GM13977 (cell line): ENCODE data around the gene ACR.
A peak's percentile ranks its signal among the peaks of the same experiment; 100 is the strongest.

Source experiments
- DNase-seq: peaks from one replicate; pipeline ENCODE4 v3.0.0; 2012; ENCODE audit warnings: low spot score
- CTCF ChIP-seq: IDR thresholded peaks from 2 replicates; pipeline ENCODE4 v1.5.1; 2012; ENCODE audit warnings: mild to moderate bottlenecking, control low read depth; ENCODE audit not compliant: insufficient read depth; ENCODE audit errors: extremely low read depth, missing control alignments
- in situ Hi-C: fragments of 300-500 bp; cut with MboI; formaldehyde crosslinking; loops from one replicate; pipeline ENCODE4 v1.12.0; 2022; ENCODE audit warnings: low sequenced_read_pairs, low pct_unique_long_range_greater_than_20kb, mixed read lengths, inconsistent platforms; ENCODE audit not compliant: unreplicated experiment

Gene ACR

DNA sequence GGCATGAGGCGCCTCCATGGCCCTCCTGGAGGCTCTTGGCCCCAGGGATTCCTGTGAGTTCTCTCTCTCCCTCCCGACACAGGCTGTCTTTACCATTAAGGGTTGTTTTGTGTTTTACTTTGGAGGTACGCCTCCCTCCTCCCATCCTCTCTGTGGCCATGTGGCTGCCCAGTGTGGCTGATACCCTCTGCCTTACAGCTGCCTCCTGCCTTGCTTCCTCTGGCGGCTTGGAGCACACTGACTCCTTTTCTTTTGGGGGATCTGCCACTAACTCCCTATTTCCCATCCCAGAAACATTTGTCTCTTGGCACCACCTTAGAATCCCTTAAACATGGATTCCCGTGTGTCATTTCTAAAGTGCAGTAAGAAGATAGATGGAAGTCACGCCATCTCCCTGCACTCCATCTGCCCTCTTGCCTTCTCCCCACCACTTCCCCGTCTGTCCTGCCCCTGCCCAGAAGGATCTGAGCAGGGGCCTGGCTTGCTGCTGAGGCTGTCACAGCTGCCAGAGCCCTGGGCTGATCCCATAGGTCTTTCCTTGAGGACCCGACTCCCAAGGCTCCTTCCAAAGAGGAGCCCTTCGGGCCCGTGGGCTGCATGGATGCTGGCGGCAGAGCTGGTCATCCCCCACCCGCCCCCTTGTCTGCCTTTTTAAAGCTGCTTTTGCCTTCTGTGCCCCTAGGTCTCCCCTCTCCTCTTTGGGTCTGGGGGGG, 15.1 kb upstream of the ACR start:
- in situ Hi-C loops = no loop called here
- TF ChIP-seq CTCF = no peak
- DNase-seq = no peak

- DNase-seq = peak; percentile 72
- in situ Hi-C loops = no loop called here
- TF ChIP-seq CTCF = no peak
Observed at GRCh38 chr22:50723991-50724390, 14.0 kb upstream of the ACR start.

DNA sequence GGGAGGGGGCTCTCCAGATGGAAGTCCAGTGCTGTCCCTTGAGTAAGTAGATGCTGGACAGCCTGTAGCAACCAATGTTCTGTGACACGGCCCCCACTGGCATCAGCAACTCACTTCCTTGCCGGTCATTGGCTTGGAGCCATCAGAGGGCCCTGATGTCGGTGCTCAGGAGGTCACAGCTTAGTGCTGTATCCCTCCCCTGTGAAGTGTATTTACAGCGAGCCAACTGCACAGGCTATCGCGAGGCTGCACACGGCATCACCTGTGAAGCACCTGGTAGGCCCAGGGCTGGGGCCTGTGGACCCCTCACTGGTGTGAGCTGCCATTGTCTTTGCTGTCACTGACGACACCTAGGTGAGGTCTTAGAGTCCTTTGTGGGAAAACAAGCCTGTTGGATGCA, 13.4 kb upstream of the ACR start:
- DNase-seq = no peak
- TF ChIP-seq CTCF = no peak
- in situ Hi-C loops = no loop called here

- in situ Hi-C loops = no loop called here
- no peak for TF ChIP-seq CTCF
- DNase-seq = no peak
Observed at GRCh38 chr22:50725597-50725996, 12.4 kb upstream of the ACR start.

- in situ Hi-C loops = no loop called here
- DNase-seq = no peak
- TF ChIP-seq CTCF = peak; percentile 11
Observed at GRCh38 chr22:50726643-50727340, 11.2 kb upstream of the ACR start.

- DNase-seq = no peak
- TF ChIP-seq CTCF = no peak
- in situ Hi-C loops = no loop called here
Observed at GRCh38 chr22:50727678-50728522, 10.1 kb upstream of the ACR start.
